Right lung (tissue), 5 donors: Measurements from ENCODE around the gene SBNO2. TPM values are rescaled to one million over a fixed set of nuclear protein-coding genes. Genes with fewer than 3 reads are reported as not detected.
A peak's percentile ranks its signal among the peaks of the same experiment; 100 is the strongest.

Experiments used
- DNase-seq, 2 donors: peaks; one replicate each; pipeline ENCODE4 v3.0.0-alpha.2; 2013
- polyA plus RNA-seq, 5 donors: library from polyadenylated mRNA; unstranded; fragments of 120-200 nt; gene quantifications; one replicate each; pipeline versions ENCODE4 v1.2.1 to v1.2.3, GENCODE V29; 2013; ENCODE audit warnings: inconsistent platforms in 1 of 5, low replicate concordance in 1 of 5; ENCODE audit not compliant: insufficient read length in 5 of 5, insufficient read depth in 1 of 5

SBNO2 gene
- polyA plus RNA-seq, 5 donors, result 16.7 to 26.3 (median 17.9) TPM

GRCh38 chr19:1108291-1109031 is 65.6 kb downstream of the SBNO2 start:
- DNase-seq, result no peak

GRCh38 chr19:1107661-1108261 is 66.3 kb downstream of the SBNO2 start:
- no peak for DNase-seq

GRCh38 chr19:1106841-1107660 is 67.0 kb downstream of the SBNO2 start:
- no peak for DNase-seq

GRCh38 chr19:1105873-1106840 is 67.9 kb downstream of the SBNO2 start:
- no peak for DNase-seq

GRCh38 chr19:1105008-1105872 is 68.8 kb downstream of the SBNO2 start:
- DNase-seq, result no peak

- DNase-seq, result peak; percentile 62 to 77
These were observed 69.6 kb downstream of the SBNO2 start for GRCh38 chr19:1104311-1105007.

- DNase-seq, result peak; percentile 100
These were observed 70.3 kb downstream of the SBNO2 start, which contains the start of gene GPX4 for GRCh38 chr19:1103708-1104310. GPX4 (plus strand) TSS chr19:1103994; CDS start chr19:1104044, 50 bp downstream.

GRCh38 chr19:1103132-1103707 is 70.8 kb downstream of the SBNO2 start:
- no peak for DNase-seq

GRCh38 chr19:1102407-1103131 is 71.5 kb downstream of the SBNO2 start:
- no peak for DNase-seq

- peak in 1 of 2 donors; percentile 63 for DNase-seq
These were observed 72.8 kb downstream of the SBNO2 start for GRCh38 chr19:1101337-1101698.

- no peak for DNase-seq
These were observed 75.7 kb downstream of the SBNO2 start for GRCh38 chr19:1098177-1099051.

- DNase-seq, result no peak
These were observed 76.3 kb downstream of the SBNO2 start for GRCh38 chr19:1097810-1098176.

- peak; percentile 98 to 99 for DNase-seq
These were observed 78.9 kb downstream of the SBNO2 start, which contains the start of gene POLR2E for GRCh38 chr19:1094978-1095701. POLR2E (minus strand) TSS chr19:1095375; CDS start chr19:1095315, 60 bp downstream.

GRCh38 chr19:1094655-1094977 is 79.5 kb downstream of the SBNO2 start:
- DNase-seq, result no peak

GRCh38 chr19:1093811-1094553 is 80.1 kb downstream of the SBNO2 start:
- no peak for DNase-seq

GRCh38 chr19:1093330-1093729 is 80.7 kb downstream of the SBNO2 start:
- no peak for DNase-seq
